ENCODE results near the gene PRPSAP1.

DNA sequence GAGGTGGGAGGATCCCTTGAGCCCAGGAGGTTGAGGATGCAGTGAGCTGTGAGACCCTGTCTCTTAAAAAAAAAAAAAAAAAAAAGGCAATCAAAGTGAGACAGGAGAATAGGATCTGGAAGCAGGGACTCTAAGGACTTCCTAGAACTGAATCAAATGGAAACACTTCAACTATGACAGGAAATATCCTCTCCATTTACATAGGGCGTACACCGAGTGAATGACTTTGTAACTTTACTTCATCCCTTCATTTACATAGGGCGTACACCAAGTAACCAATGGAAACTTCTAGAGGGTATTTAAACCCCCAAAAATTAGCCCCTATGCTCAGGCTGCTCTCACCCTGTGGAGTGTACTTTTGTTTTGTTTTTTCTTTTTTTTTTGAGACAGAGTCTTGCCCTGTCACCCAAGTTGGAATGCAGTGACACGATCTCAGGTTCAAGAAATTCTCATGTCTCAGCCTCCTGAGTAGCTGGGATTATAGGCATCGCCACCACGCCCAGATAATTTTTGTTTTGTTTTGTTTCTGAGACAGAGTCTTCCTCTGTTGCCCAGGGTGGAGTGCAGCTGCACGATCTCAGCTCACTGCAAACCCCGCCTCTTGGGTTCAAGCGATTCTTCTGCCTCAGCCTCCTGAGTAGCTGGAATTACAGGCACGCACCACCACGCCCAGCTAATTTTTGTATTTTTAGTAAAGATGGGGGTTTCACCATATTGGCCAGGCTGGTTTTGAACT lies 9.6 kb upstream of the PRPSAP1 start:
- no peak for TF ChIP-seq POLR2A (IDR thresholded peaks at IDR 0.05)
- TF ChIP-seq EP300 (IDR thresholded peaks at IDR 0.05) = no peak
- TF ChIP-seq, protein P1, sequence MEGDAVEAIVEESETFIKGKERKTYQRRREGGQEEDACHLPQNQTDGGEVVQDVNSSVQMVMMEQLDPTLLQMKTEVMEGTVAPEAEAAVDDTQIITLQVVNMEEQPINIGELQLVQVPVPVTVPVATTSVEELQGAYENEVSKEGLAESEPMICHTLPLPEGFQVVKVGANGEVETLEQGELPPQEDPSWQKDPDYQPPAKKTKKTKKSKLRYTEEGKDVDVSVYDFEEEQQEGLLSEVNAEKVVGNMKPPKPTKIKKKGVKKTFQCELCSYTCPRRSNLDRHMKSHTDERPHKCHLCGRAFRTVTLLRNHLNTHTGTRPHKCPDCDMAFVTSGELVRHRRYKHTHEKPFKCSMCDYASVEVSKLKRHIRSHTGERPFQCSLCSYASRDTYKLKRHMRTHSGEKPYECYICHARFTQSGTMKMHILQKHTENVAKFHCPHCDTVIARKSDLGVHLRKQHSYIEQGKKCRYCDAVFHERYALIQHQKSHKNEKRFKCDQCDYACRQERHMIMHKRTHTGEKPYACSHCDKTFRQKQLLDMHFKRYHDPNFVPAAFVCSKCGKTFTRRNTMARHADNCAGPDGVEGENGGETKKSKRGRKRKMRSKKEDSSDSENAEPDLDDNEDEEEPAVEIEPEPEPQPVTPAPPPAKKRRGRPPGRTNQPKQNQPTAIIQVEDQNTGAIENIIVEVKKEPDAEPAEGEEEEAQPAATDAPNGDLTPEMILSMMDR (IDR thresholded peaks at IDR 0.05) = no peak
- TF ChIP-seq POLR2AphosphoS5 (IDR thresholded peaks at IDR 0.05) = no peak

Data from upper lobe of left lung (tissue), 4 donors.